ENCODE data around the gene ULK2.

Gene ULK2

DNA sequence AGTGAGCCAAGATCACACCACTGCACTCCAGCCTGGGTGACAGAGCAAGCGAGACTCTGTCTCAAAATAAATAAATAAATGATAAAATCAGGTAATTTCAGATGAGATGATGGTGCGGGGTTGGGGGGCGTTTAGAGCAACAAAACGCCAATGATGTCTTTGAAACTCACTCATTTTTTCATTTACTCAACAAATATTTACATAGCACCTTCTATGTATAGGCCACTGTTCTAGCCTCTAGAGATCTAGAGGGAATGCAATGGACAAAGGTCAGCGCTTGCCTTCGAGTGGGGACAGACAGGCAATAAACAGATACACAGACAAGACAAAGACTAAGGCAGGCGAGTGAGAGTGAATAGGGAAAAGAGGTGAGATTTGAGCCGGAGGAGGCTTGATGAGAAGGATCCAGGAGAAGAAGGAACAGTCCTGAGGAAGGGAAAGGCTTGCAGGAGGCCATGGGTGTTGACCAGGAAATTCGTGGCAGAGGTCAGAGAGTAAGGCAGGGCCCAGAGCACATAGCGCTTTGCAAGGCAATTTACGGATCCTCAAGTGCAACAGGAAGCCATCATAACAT is 133.7 kb downstream of the ULK2 start:
- TF ChIP-seq, protein P1, sequence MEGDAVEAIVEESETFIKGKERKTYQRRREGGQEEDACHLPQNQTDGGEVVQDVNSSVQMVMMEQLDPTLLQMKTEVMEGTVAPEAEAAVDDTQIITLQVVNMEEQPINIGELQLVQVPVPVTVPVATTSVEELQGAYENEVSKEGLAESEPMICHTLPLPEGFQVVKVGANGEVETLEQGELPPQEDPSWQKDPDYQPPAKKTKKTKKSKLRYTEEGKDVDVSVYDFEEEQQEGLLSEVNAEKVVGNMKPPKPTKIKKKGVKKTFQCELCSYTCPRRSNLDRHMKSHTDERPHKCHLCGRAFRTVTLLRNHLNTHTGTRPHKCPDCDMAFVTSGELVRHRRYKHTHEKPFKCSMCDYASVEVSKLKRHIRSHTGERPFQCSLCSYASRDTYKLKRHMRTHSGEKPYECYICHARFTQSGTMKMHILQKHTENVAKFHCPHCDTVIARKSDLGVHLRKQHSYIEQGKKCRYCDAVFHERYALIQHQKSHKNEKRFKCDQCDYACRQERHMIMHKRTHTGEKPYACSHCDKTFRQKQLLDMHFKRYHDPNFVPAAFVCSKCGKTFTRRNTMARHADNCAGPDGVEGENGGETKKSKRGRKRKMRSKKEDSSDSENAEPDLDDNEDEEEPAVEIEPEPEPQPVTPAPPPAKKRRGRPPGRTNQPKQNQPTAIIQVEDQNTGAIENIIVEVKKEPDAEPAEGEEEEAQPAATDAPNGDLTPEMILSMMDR (IDR thresholded peaks at IDR 0.05), result no peak
- DNase-seq (ENCODE audit: low spot score), result no peak
- Histone ChIP-seq H3K4me3 (no peak overlapping the region), H3K27ac (no peak overlapping the region)

DNA sequence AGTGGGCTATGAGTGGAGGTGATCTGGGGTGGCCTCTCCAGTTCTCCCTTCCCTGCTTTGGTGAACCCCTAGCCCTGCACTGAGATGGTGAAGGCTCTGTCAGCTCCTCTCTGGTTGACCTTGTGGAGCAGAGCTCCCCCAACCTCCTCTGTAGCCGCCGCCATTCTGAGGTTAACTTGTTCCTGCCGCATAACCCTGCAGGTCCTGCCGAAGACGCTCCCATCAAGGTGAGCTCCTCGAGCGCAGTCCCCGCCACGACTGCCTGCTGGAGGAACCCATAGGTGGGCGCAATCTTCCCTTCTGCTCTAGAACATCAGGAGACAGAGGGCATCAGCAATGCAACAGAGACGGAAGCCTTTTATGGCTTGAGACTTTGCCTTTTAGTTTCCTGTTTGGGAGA is 136.1 kb downstream of the ULK2 start:
- TF ChIP-seq, protein P1 (IDR thresholded peaks at IDR 0.05), result no peak
- no peak overlapping the region for H3K27ac ChIP-seq
- H3K4me3 ChIP-seq, result no peak overlapping the region
- no peak for DNase-seq (ENCODE audit: low spot score)

DNA sequence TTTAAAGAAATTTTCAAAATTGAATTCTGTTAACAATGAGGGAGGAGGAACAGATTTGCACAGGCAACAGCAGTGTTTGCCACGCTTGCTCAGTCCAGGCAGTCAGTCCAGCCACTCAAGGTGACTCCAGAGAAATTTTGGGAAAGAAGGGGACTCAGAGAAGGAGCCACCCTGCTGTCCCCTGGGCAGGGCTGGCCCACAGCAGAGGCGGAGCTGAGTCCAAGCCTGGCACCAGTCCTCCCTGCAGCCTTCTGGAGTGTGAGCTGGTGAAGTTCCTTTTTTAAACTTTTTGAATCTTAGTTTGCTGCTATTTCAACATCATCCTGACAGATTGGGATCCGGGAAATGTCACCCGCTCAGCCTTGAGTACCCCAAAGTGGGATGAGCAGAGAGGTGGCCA is 136.9 kb downstream of the ULK2 start:
- no peak for DNase-seq (ENCODE audit: low spot score)
- no peak overlapping the region for H3K4me3 ChIP-seq
- peak overlapping the region in 1 of 2 donors; percentile 15 for H3K27ac ChIP-seq
- TF ChIP-seq, protein P1 (IDR thresholded peaks at IDR 0.05), result no peak

DNA sequence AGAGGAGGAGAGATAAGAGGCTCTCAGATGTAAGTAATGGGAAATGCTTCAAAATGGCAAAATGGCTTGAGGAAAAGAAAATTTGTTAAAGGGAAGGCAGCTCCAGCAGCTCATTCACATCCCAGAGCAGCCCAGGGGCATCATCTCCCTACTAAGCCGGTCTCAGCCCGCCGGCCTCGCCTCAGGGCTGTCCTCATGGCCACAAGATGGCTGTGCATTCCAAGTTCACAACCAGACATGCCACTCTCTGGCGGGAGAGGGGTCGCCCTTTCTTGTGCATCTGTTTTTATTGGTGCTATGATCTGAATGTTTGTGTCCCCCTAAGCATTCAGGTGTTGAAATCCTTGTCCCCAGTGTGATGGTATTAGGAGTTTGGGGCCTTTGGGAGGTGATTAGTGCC is 137.8 kb downstream of the ULK2 start:
- TF ChIP-seq, protein P1 (IDR thresholded peaks at IDR 0.05), result no peak
- no peak for DNase-seq (ENCODE audit: low spot score)
- peak overlapping the region in 1 of 2 donors; percentile 27 for H3K27ac ChIP-seq

DNA sequence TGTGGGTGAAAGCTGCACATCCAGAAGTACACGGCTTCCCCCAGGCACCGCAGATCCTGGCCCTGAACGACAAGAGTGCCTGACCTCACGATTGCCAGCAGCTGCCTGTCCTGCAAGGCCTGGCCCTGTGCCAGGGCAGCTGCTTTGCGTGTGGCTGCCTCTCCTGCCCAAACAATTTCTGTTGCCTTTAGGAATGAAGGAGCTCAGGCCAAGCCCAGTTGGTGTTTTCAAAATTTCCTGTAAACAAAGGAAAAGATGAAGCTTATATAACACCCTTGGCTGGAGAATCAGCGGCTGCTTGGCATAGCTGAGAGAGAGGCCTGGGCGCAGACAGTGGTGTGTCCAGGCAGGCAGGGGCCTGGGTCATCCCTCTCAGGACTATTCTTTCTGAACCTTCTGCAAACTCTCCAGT is 139.6 kb downstream of the ULK2 start:
- peak overlapping the region; percentile 71 to 94 for H3K27ac ChIP-seq
- TF ChIP-seq, protein P1 (IDR thresholded peaks at IDR 0.05), result no peak
- peak; percentile 91 for DNase-seq (ENCODE audit: low spot score)
- no peak overlapping the region for H3K4me3 ChIP-seq

More for the DNA sequence above, 137.8 kb downstream of the ULK2 start:
- no peak overlapping the region for H3K4me3 ChIP-seq

DNA sequence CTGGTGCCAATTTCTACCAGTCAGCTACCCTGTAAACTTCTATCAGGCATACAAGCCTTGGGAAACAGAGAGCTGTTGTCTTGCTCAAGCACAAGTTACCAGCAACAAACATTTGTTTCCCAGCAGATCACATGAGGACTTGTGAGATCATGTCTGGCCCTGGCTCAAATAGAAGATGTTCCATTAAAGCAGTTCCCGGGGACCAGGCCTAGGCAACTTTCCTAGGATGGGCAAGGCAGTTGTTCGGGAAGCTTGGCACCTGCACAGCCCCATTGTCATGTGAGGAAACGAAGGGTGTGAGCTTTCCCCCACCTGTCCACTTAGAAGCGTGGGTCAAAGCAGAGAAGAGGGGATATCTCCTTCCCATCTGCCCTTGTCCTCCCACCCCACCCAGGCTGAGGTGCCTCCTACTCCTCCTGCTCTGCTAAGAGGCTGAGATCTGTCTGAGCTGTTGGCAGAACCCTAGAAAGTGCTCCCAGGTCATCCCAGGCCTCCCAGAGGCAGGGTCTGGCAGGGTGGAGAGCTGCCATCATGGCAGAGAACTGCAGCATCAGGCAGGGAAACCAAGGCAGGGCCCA is 140.1 kb downstream of the ULK2 start:
- H3K4me3 ChIP-seq, result no peak overlapping the region
- TF ChIP-seq, protein P1 (IDR thresholded peaks at IDR 0.05), result no peak
- DNase-seq (ENCODE audit: low spot score), result no peak
- H3K27ac ChIP-seq, result peak overlapping the region; percentile 71 to 94

Data from coronary artery (tissue), 2 donors.